ENCODE results near the gene MGME1. TPM values are rescaled to one million over a fixed set of nuclear protein-coding genes. Genes with fewer than 3 reads are reported as not detected.
A peak's percentile ranks its signal among the peaks of the same experiment; 100 is the strongest.

Gene MGME1
- total RNA-seq, 4 donors from 2014 or later: 21.9 to 36.3 (median 33.5) TPM

- 88 to 89% methylated on average over 20 to 21 of the region's 21 CpGs for WGBS, 2 donors
- peak in 1 of 2 donors; percentile 82 for DNase-seq (ENCODE audit: low spot score in 2 of 2)
- no peak for TF ChIP-seq CTCF (IDR thresholded peaks at IDR 0.05)
- no peak for TF ChIP-seq POLR2A (IDR thresholded peaks at IDR 0.05)
- H3K4me3 ChIP-seq (ENCODE audit: low read depth, poor library complexity, severe bottlenecking): no peak overlapping the region
- intact Hi-C loops (cut with DNase I; ENCODE audit: low total_unique reads): loop anchor here (10.0 kb wide), 1 partner anchor 321 kb away; the partner anchor contains the start of gene RRBP1
Observed at GRCh38 chr20:18005170-18005989, 36.6 kb downstream of the MGME1 start.

DNA sequence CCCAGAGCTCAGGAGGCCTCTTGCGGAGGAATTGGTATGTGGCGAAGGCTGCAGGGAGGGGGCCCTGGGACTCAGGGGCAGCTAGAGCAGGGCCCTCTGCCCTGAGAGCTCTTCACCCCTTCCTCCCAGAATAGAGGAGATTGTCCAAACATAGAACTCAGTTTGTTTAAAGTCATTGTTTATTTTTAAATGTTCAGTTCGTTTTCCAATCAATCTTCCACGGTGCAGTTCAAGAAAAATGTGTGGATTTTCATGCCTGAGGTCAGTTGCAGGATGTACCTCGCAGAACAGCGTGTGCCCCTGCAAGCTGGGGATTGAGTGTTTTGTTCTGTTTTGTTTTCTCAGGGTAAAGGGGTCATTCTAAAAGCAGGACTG is 37.2 kb downstream of the MGME1 start:
- no peak for DNase-seq (ENCODE audit: low spot score in 2 of 2)
- no peak for TF ChIP-seq POLR2A (IDR thresholded peaks at IDR 0.05)
- no peak for TF ChIP-seq CTCF (IDR thresholded peaks at IDR 0.05)
- intact Hi-C loops (cut with DNase I; ENCODE audit: low total_unique reads): loop anchor here (10.0 kb wide), 1 partner anchor 321 kb away; the partner anchor contains the start of gene RRBP1
- WGBS, 2 donors: 81% methylated on average over 6 of the region's 6 CpGs
- no peak overlapping the region for H3K4me3 ChIP-seq (ENCODE audit: low read depth, poor library complexity, severe bottlenecking)

DNA sequence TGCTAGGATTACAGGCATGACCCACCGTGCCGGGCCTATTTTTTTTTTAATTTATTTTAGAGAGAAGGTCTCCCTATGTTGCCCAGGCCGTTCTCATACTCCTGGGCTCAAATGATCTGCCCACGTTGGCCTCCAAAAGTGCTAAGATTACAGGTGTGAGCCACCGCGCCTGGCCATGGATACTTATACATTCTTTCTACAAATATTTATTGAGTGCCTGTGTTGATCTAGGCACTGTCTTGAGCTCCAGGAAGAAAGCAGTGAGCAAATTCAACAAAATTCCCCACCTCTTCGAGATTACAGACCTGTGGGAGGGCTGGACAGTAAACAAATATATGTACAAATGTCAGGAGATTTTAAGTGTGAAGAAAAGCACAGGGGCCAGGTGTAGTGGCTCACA is 37.9 kb downstream of the MGME1 start:
- no peak overlapping the region for H3K4me3 ChIP-seq (ENCODE audit: low read depth, poor library complexity, severe bottlenecking)
- 93 to 98% methylated on average over 7 of the region's 7 CpGs for WGBS, 2 donors
- TF ChIP-seq CTCF (IDR thresholded peaks at IDR 0.05): no peak
- no peak for TF ChIP-seq POLR2A (IDR thresholded peaks at IDR 0.05)
- DNase-seq (ENCODE audit: low spot score in 2 of 2): no peak
- intact Hi-C loops (cut with DNase I; ENCODE audit: low total_unique reads): loop anchor here (10.0 kb wide), 1 partner anchor 322 kb away; the partner anchor contains the start of gene RRBP1

GRCh38 chr20:18007534-18008292 is 38.9 kb downstream of the MGME1 start:
- no peak for TF ChIP-seq POLR2A (IDR thresholded peaks at IDR 0.05)
- no peak for TF ChIP-seq CTCF (IDR thresholded peaks at IDR 0.05)
- intact Hi-C loops (cut with DNase I; ENCODE audit: low total_unique reads): loop anchor here (10.0 kb wide), 1 partner anchor 323 kb away; the partner anchor contains the start of gene RRBP1
- no peak overlapping the region for H3K4me3 ChIP-seq (ENCODE audit: low read depth, poor library complexity, severe bottlenecking)
- 59 to 61% methylated on average over 18 to 19 of the region's 19 CpGs for WGBS, 2 donors
- no peak for DNase-seq (ENCODE audit: low spot score in 2 of 2)

DNA sequence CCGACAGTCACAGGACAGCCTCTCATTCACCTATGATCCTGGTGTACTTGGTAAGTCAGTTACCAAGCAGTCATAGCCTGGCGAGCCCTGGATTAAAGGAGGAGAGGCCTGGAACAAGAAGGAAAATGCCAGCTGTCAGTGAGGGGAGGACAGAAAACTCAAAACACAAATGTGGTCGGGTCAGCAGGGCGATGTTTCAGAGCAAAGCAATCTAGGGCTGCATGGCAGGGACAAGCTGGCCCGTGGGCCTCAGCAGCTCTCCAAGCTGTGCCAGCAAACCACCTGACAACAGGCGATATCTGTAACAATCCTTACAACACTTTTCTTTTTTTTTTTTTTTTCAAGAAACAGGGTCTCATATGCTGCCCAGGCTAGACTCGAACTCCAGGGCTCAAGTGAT is 40.3 kb downstream of the MGME1 start:
- WGBS, 2 donors: 88 to 95% methylated on average over 7 of the region's 7 CpGs
- DNase-seq (ENCODE audit: low spot score in 2 of 2): no peak
- TF ChIP-seq CTCF (IDR thresholded peaks at IDR 0.05) (no peak), POLR2A (IDR thresholded peaks at IDR 0.05) (no peak)
- no peak overlapping the region for H3K4me3 ChIP-seq (ENCODE audit: low read depth, poor library complexity, severe bottlenecking)
- intact Hi-C loops (cut with DNase I; ENCODE audit: low total_unique reads): loop anchor here (10.0 kb wide), 1 partner anchor 324 kb away; the partner anchor contains the start of gene RRBP1
